ENCODE results near the gene LNX2.

DNA sequence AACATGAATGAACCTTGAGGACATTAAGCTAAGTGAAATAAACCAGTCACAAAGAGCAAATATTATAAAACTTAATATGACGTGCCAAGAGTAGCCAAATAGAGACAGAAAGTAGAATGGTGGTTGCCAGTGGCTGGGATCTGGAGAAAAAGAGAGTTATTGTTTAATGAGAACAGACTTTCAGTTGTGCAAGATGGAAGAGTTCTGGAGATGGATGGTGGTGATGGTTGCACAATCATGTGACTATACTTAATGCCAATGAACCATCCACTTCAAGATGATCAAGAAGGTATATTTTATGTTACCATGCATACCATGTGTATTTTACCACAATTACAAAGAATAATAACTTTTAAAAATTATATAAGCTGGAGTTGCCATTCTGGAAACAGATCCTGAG is 104.2 kb downstream of the LNX2 start:
- no peak for TF ChIP-seq EZH2 (IDR thresholded peaks at IDR 0.05; ENCODE audit: borderline replicate concordance, low read length)
- TF ChIP-seq, protein P1, sequence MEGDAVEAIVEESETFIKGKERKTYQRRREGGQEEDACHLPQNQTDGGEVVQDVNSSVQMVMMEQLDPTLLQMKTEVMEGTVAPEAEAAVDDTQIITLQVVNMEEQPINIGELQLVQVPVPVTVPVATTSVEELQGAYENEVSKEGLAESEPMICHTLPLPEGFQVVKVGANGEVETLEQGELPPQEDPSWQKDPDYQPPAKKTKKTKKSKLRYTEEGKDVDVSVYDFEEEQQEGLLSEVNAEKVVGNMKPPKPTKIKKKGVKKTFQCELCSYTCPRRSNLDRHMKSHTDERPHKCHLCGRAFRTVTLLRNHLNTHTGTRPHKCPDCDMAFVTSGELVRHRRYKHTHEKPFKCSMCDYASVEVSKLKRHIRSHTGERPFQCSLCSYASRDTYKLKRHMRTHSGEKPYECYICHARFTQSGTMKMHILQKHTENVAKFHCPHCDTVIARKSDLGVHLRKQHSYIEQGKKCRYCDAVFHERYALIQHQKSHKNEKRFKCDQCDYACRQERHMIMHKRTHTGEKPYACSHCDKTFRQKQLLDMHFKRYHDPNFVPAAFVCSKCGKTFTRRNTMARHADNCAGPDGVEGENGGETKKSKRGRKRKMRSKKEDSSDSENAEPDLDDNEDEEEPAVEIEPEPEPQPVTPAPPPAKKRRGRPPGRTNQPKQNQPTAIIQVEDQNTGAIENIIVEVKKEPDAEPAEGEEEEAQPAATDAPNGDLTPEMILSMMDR (conservative IDR thresholded peaks at IDR 0.05 in 1 of 2, IDR thresholded peaks at IDR 0.05 in 1 of 2; ENCODE audit: extremely low read depth in 1 of 2, insufficient read depth in 1 of 2, low read depth in 1 of 2, low read length in 2 of 2) = no peak

Measured in mammary epithelial cell (primary cell).